GM18909 (cell line): Measurements from ENCODE around the gene RAC3.

Source experiments
- ATAC-seq: cut with Tn5 transposase; IDR thresholded peaks from one replicate; pipeline ENCODE4 v1.9.1; 2021; ENCODE audit warnings: mild to moderate bottlenecking; ENCODE audit not compliant: unreplicated experiment, poor library complexity

Gene RAC3

DNA sequence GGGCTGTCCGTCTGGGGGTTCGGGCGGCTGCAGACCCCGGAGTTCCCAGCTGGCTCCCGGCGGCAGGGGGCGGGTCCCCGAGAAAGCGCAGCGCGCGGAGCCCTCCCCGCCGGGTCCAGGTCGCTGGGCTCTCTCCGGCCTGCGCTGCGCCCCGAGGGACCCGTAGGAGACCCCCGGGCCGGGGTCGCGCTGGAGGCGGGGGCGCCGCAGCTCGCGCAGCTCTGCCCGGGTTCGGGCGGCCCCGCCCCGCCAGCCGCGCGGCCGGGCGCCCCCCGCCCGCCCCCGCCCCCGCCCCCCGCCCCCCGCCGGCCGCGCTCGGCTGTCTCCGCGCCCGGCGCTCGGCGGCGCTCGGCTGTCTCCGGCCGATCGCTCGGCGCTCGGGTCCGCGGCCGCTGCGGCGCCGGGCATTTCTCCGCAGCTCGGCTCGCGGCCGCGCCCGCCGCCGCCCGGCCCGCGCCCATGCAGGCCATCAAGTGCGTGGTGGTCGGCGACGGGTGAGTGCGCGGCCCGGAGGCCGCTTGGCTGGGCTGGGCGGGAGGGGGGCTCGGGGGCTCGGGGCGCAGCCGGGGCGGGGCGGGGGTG is at the start of gene RAC3:
RAC3 (plus strand) TSS at position 376 of the 582 bp plus-strand sequence; CDS start at position 460, 84 bp downstream.
- ATAC-seq, result no peak

DNA sequence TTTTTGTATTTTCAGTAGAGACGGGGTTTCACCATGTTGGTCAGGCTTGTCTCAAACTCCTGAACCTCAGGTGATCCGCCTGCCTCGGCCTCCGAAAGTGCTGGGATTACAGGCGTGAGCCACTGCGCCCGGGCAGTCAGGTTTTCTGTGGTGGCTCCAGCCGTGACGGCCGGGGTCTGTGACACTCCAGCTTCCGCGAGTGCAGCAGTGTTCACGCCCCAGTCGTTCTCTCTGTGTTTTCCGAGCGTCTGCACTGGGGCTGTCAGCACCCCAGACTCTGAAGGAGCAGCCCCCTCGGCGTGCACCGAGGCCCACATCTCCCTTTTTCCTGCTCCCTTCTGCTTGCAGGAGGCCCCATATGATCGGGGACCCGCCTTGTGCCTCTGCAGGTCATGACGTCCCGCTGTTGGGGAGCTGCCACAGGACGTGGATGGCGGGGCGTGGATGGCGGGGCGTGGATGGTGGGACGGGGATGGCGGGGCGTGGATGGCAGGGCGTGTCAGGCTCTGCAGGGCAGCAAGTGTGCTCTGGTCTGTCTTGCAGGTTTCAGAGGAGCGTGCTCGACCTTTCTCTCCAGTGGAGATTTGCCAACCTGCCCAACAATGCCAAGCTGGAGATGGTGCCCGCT is 48.4 kb upstream of the RAC3 start:
- ATAC-seq, result no peak

DNA sequence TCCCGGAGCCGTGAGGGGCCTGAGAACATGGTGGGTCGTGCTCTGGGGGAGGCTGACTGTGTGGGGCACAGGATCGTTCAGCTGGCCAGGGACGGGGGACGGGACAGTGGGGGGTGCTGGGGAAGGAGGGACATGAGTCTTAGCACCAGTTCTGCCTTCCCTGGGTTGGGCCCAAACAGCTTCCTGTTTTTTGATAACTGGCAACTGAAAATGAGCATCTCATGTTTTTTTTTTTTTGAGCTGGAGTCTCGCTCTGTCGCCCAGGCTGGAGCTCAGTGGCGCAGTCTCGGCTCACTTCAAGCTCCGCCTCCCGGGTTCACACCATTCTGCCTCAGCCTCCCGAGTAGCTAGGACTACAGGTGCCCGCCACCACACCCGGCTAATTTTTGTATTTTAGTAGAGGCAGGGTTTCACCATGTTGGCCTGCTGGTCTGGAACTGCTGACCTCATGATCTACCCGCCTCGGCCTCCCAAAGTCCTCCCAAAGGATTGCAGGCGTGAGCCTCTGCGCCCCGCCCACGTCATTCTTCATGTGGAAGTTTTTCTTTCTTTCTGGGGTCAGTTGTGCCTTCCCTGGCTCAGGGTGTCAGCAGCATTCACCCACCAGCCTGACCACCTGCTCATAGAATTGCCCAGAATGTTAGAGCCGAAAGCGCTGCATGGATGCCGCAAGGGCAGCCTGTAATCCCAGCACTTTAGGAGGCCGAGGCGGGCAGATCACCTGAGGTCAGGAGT is 47.7 kb upstream of the RAC3 start:
- no peak for ATAC-seq

DNA sequence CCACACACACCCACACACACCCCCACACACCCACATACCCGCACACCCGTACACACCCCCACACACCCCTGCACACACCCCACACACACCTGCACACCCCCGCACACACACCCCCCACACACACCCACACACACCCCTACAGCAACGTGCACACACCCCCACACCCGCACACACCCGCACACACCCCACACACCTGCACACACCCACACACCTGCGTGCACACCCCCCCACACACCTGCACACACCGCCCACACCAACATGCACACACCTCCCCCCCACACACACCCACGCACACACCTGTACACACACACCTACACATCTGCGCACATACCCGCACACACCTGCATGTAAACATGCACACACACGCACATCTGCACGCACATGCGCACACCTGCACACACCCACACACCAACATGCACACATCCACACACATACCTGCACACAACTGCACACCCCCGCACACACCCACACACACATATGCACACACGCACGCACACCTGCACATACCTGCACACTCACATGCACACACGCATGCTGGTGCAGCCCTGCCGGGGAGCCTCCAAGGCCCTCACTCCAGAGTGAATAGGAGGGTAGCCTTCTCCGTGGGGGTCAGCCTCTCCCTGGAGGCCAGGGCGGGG is 46.6 kb upstream of the RAC3 start:
- no peak for ATAC-seq

DNA sequence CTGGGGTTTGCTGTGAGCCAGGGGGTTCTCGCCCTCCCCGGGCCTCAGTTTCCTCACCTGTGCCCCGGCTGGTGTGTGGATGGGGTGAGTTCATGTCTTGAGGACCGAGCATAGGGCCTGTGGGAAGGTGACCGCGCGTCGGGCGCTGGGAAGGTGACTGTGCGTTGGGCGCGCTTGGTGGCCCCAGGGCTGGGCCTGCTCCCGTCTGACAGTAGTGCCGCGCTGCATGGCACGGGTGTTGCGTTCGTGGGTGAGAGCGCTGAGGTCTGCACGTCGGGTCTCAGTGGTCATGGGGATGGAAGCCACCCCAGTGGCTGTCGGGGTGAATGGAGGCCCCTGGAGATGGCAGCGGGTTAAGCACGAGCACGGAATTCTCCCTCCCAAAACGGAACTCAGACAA is 44.9 kb upstream of the RAC3 start:
- ATAC-seq, result no peak

DNA sequence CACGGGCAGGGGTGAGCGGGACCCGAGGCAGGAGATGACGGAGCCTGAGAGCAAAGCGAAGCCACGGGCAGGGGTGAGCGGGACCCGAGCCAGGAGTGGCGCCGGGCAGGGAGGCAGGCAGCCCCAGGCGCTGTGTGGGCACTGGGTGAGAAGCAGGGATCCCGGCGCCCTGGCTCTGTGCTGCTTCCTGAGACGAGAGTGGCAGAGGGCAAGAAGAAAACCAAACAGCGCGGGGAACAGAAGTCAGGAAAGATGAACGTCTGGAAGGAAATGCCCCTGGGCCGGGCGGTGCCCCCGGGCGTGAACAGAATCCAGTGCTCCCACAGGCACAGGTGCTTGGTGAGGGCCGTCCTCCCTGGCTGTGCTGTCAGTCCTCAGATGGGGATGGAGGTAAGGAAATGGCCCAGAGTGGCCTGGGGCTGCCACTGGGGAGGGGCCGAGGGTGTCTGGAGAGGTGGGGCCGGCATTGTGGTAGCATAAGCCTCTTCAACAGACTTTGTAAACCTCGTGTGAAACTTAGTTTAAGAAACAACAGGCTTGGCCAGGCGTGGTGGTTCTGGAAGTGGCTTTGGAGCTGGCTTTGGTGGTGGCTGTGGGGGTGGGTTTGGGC is 44.2 kb upstream of the RAC3 start:
- no peak for ATAC-seq

DNA sequence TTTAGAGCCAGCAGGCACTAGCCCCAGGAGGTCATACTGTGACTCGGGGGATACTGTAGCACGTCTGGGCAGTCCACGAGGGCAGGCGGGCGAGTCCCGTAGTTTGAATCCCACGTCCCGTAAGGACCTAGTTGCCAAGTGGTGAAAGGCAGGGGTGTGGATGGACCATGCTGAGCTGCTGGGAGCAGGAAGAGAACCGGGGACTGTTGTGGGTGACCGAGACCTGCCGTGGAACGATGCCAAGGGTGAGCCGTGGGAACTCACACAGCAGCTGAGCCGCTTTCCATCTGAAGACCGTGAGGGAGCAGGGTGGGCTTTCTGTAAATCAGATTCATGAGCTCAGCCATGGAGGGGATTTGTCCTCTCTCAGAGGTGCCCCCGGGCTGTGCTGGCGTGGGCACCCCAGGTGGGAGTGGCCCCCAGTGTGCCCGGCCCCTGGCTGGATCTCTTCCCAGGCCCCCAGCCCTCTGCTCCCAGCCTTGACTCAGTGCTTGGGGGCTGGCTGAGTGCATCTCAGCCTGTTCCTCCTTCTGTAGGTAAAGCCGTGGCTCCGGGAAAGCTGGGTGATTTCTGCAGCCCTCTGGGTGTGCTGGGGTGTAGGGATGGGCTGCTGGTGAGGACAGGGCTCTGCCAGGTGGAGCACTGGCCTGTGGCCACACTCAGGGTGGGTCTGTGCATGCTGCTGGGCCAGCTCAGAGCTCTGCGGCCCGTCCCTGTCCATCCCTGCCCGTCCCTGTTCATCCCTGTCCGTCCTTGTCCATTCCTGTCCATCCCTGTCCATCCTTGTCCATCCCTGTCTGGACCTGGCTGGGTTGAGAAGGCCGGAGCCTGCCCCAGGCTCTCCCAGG is 40.4 kb upstream of the RAC3 start:
- ATAC-seq, result no peak

DNA sequence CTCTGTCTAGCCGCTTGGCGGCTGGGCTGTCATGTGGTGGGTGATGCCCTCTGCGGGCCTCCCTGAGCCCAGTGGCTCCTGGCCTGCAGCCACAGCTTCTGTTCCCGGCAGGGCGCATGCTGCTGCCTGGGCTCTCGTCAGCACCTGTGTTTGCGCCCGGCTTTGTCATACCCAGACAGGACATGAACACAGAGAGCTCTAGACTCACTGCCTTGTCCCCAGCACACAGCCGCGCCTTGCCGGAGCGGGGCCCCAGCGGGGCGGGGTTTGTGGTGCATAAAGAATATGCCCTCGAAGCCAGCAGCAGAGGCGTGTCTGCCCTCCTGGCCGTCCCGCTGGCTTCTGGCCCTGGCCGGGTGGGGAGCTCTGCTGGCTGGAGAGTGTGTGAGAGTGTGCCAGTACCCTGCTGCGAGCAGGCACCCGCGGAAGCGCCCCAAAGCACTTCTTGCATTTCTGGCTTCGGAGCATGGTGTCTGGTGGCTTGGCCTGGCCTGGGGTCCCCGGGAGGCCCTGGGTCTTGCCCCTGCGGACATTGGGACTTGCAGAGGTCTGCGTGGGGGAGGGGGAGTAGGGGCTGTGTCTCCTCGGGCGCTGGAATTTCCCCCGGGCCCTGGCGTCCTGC is 39.7 kb upstream of the RAC3 start:
- no peak for ATAC-seq

DNA sequence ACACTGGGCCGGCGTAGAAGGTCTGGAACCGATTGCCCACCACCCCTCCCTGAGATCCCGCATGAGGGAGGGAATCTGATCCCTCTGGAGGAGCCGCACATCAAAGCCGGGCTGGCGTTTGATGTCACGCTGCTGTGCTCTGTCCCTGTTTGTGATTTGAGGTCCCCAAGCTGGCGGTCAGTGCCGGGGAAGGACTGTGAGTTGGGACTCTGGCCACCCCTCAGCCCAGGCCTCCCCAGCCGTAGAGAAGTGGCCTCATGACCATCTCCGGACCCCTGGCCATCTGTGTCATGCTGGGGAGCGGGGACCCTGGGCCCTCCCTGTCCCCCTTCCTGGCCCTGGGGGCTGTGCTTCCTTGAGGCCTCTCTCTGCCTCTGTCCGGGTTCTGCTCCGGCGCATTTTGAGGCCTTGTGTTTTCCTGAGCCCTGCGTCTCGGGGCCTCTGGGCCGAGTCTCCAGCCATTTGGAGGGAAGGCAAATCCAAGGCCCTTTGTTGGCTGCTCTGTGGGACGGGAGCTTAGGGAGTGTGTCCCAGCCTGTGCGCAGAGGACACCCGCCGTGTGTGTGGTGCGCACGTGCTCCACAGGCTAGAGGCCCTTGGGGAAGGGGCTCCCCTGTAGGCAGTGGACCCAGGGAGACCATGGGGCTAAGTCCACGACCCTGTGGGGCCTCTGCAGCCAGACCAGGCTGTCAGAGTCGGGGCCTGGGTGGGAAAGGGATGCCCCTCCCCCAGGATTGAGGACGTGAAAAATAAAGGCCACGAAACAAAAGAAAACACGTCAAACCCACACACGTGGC is 39.0 kb upstream of the RAC3 start:
- ATAC-seq, result no peak

DNA sequence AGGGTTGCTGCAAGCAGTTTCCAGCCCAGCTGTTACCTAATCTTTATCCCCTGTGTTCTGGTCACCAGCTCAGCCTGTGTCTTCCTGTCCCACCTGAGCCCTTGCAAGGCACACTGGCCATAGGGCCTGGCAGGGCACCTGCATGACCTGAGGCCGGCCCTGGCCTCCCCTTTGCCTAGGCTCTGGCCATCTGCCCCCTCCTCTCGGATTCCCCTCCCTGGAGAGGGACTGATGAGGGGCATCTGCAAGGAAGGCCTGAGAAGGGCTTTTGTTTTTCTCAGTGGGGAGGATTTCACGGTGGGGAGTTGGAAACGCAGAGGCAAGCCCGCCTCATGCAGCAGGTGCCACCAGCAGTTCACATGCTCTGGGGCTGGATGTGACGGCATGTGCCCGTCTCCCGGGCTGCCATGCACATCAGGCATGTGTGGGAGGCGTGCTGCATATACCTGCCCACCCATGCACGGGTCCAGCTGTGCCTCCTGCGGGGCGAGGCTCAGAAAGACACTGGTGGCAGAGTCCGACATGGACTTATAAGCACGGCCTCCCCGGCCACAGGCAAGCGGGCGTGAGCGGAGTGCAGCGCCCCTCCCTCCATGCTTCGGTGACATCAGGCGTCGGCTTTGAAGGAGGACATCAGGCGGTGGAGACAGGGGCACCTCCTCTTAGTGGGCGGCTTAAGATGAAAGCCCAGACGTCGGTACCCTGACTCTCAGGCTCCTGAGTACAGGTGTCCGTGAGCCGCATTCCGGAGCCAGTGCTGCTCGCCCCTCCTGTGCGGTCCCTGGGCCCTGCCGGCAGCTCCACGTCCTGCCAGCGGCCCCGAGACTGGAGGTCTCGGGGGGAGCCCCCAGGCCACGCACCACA is 37.5 kb upstream of the RAC3 start:
- no peak for ATAC-seq

DNA sequence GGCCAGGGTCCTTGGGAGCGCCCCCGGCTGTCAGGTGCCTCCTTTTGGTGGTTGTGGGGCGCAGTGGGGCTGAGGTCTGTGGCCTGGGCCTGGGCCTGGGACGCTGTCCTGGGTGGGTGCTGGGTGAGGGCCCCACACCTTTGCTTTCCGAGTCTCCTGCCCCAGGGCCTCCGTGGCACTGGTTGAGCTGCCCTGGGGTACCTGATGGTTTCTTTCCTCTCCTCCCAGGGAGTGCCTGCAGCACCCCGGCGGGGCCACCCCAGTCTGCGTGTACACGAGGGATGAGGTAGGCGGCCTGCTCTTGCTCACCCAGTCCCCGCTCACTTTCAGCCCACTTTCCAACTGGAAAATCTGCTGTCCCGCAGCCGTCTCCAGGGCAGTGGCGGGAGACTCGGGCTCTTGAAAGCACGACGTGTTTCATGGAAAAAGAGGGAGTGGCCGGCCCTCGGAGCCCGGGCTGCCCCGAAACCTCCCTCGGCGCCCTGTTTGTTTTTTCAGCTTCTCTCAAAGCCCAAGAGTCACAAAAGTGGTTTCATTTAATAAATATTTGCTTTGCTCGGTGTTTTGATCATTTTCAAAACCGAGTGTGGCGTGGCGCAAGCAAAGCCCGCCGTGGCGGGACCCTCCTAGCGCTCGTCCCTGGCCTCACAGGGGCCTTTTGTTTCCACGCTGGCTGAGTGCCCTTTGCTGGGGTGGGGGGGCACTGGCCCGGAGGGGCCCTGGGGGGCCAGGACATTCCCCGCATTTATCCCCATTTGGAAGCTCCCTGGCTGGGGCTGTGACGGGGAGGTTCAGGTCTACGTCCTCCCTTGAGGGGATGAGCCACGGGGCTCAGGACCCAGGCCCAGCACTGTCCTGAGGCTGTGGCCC is 36.6 kb upstream of the RAC3 start:
- ATAC-seq, result no peak

DNA sequence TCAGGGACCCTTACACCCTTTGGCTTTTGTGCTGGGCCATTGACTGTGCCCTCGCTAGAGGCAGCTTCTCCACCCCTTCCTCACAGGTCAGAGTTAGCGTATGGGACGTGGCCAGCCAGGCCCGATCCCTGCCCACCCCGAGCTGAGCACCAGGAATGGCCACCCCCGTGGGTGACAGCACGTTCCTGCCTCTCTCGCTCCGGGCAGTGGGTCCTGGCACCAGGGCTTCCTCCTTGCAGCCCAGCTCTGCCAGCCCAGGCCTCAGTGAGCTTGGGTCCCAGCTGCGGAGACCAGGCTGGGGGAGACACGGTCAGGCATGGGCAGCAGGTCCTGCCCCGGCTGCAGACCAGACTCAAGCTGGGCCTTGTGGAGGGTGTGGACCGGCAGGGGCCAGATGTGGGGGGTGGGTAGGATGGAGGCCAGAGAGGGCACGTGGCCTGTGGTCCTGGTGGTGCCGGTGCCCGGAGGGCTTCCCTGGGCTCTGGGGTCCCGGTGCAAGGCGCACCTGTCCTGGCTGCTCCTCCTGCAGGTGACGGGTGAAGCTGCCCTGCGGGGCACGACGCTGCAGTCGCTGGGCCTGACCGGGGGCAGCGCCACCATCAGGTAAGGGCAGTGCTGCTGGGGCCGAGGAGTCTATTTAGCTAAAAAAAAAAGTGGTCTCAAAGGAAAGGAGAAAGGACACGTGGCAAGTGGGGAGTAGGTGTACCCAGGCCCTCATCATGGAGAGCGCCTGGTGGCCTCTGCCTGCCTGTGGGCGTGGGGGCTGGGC is 35.8 kb upstream of the RAC3 start:
- no peak for ATAC-seq

DNA sequence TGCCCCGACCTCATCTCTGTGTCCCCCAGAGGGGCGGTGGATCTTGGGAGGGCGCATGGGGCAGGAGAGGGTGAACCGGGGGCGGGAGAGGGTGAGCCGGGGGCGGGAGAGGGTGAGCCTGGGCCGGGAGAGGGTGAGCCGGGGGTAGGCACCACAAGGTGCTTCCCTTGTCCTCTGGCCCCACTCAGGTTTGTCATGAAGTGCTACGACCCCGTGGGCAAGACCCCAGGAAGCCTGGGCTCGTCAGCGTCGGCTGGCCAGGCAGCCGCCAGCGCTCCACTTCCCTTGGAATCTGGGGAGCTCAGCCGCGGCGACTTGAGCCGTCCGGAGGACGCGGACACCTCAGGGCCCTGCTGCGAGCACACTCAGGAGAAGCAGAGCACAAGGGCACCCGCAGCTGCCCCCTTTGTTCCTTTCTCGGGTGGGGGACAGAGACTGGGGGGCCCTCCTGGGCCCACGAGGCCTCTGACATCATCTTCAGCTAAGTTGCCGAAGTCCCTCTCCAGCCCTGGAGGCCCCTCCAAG is 35.2 kb upstream of the RAC3 start:
- no peak for ATAC-seq

DNA sequence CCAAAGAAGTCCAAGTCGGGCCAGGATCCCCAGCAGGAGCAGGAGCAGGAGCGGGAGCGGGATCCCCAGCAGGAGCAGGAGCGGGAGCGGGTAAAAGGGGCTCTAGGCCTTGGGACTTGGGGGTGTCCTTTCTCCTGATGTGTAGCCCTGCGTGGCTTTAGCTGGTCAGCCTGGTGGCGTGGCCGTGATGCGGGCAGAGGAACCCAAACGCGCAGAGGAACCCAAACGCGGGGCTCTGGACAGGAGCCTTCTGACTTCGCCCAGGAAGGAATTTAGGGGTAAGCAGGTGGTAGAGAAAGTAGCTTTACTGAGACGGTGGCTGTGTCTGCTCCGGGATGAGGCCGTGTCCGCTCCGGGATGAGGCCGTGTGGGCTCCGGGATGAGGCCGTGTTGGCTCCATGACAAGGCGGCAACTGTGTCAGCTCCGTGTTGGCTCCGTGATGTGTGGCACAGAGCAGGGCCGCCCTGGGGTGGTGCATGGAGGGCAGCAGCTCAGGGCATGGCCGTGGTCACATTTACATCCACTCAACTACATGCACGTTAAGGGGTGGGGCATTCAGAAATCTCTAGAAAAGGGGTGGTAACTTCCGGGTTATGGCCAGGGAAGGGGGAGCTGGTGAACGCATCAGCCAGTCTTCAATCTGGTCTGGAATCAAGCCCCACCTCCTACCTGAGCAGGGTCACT is 34.6 kb upstream of the RAC3 start:
- ATAC-seq, result no peak

DNA sequence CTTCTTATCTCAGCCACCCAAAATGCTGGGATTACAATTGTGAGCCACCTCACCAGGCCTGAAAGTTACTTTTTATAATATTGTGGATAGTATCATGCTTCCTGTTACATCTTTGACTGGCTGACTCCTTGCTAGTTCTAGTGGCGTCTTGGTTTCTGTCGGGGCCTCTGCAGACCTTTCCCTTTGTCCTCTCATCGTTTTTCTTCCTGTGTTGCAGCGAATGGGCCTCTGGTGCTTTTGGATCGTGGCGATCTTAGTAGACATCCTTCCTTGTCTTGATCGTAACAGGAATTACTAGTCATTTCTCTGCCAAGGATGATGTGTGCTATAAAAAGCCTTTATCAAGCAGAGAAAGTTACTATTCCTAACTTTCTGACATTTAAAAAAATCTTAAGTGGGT is 33.3 kb upstream of the RAC3 start:
- no peak for ATAC-seq
